GM12878 (cell line): ENCODE measurements around the gene EPHA2. TPM values are rescaled to one million over a fixed set of nuclear protein-coding genes. Genes with fewer than 3 reads are reported as not detected.

Experiments used
- ASH2L ChIP-seq: fragments of 300-600, 200-600 bp; sonication (generic); IDR thresholded peaks from 2 replicates; pipeline ENCODE4 v1.6.1; 2017; ENCODE audit warnings: low read depth, mild to moderate bottlenecking, borderline replicate concordance
- BMI1 ChIP-seq: fragments of 450-650 bp; IDR thresholded peaks from 2 replicates; pipeline ENCODE4 v1.6.1; 2016; ENCODE audit warnings: mild to moderate bottlenecking, moderate library complexity, borderline replicate concordance
- BRCA1 ChIP-seq: IDR thresholded peaks from 2 replicates; pipeline ENCODE4 v1.6.1; 2011; ENCODE audit warnings: low read depth, low read length, improper control_type of control experiment
- CUX1 ChIP-seq: IDR thresholded peaks from 2 replicates; pipeline ENCODE4 v1.6.1; 2012; ENCODE audit warnings: improper control_type of control experiment, low read depth, low read length; ENCODE audit not compliant: insufficient replicate concordance
- E4F1 ChIP-seq: fragments of 450-650 bp; IDR thresholded peaks from 2 replicates; pipeline ENCODE4 v1.6.1; 2018; ENCODE audit warnings: borderline replicate concordance, mild to moderate bottlenecking; ENCODE audit not compliant: partially characterized antibody
- ELK1 ChIP-seq: IDR thresholded peaks from 2 replicates; pipeline ENCODE4 v1.6.1; 2012; ENCODE audit warnings: low read depth, low read length, improper control_type of control experiment
- NFYA ChIP-seq: IDR thresholded peaks from 2 replicates; pipeline ENCODE4 v1.6.1; 2011; ENCODE audit warnings: low read depth, mild to moderate bottlenecking, low read length, improper control_type of control experiment, borderline replicate concordance
- YY1 ChIP-seq: IDR thresholded peaks from 2 replicates; pipeline ENCODE4 v1.6.1; 2011; ENCODE audit warnings: low read depth, mild to moderate bottlenecking, low read length
- polyA plus RNA-seq, 11 experiments: library from polyadenylated mRNA; depleted of rRNA in 4 of 11; unstranded in 6 of 11; stranded (reverse) in 5 of 11; fragments of >200 nt; fragmentation: Nextera tagmentation in 4 of 11; fragmentation: Illumina TruSeq in 1 of 11; extraction: Ambion mirVana in 4 of 11; extraction: Trizol in 1 of 11; gene quantifications; 1 replicate in 1 of 11; 2 replicates in 10 of 11; pipeline versions ENCODE4 v1.2.1 to v1.2.3, GENCODE V29; 2011 to 2016; ENCODE audit warnings: inconsistent platforms in 2 of 11, missing spikeins in 2 of 11, low read depth in 1 of 11
- total RNA-seq, 4 experiments: library from RNA; depleted of rRNA in 3 of 4; stranded (reverse); fragments of >200 nt in 3 of 4; fragmentation: Illumina TruSeq in 1 of 4; extraction: Trizol in 1 of 4; gene quantifications; 2 replicates each; pipeline versions ENCODE4 v1.2.1 to v1.2.3, GENCODE V29; 2013 to 2021

Gene EPHA2
- total and polyA plus RNA-seq, 10 of the 15 experiments (the other 5 are each of a cell fraction or from before 2014, with no cell fraction given) = 0.04 to 0.51 (median 0.23) TPM; not detected in 2

- TF ChIP-seq CUX1 (no peak), NFYA (no peak), ASH2L (no peak), BRCA1 (no peak), ELK1 (no peak), YY1 (no peak), E4F1 (no peak), BMI1 (no peak)
Measured at GRCh38 chr1:16119504-16119903, 36.4 kb downstream of the EPHA2 start (continued).
